HG02981 (cell line): Measurements from ENCODE around the gene TOR4A.
A peak's percentile ranks its signal among the peaks of the same experiment; 100 is the strongest.
"Not testable (repeated sequence)": the region's sequence is repeated elsewhere in the genome, so short reads cannot be mapped to it uniquely, and the experiment has no call there.

Source experiments
- ATAC-seq: cut with Tn5 transposase; IDR thresholded peaks from one replicate; pipeline ENCODE4 v1.9.1; 2021; ENCODE audit warnings: mild to moderate bottlenecking, moderate library complexity; ENCODE audit not compliant: unreplicated experiment

Gene TOR4A

GRCh38 chr9:137251490-137252268 is 25.8 kb upstream of the TOR4A start:
- no peak for ATAC-seq

- ATAC-seq = no peak
Observed at GRCh38 chr9:137252555-137253506, 24.7 kb upstream of the TOR4A start.

- no peak for ATAC-seq
Observed at GRCh38 chr9:137253717-137254623, 23.6 kb upstream of the TOR4A start.

- peak; percentile 82 for ATAC-seq
Observed at GRCh38 chr9:137254624-137255447, 22.7 kb upstream of the TOR4A start, which contains the start of gene NELFB. NELFB (plus strand) TSS chr9:137255327.

GRCh38 chr9:137255448-137256114 is 21.9 kb upstream of the TOR4A start:
- ATAC-seq = peak; percentile 20

- no peak for ATAC-seq
Observed at GRCh38 chr9:137256362-137256761, 21.2 kb upstream of the TOR4A start.

GRCh38 chr9:137256856-137257255 is 20.7 kb upstream of the TOR4A start:
- no peak for ATAC-seq

GRCh38 chr9:137262173-137262908 is 15.2 kb upstream of the TOR4A start:
- ATAC-seq = not testable (repeated sequence)

DNA sequence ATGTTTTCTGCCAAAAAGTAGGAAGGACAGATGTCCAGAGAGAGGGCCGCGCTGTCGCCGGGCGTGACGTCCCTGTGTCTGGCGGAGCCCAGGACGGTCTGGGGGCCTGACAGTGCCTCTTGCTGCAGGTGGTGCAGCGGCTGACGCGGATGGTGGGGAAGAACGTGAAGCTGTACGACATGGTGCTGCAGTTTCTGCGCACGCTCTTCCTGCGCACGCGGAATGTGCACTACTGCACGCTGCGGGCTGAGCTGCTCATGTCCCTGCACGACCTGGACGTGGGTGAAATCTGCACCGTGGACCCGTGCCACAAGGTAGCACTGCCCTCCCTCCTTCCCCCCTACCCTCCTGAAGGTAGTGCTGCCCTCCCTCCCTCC is 14.6 kb upstream of the TOR4A start:
- ATAC-seq = no peak

GRCh38 chr9:137263506-137263905 is 14.0 kb upstream of the TOR4A start:
- no peak for ATAC-seq

GRCh38 chr9:137264067-137264466 is 13.5 kb upstream of the TOR4A start:
- ATAC-seq = no peak

- ATAC-seq = no peak
Observed at GRCh38 chr9:137265496-137266161, 11.9 kb upstream of the TOR4A start.

DNA sequence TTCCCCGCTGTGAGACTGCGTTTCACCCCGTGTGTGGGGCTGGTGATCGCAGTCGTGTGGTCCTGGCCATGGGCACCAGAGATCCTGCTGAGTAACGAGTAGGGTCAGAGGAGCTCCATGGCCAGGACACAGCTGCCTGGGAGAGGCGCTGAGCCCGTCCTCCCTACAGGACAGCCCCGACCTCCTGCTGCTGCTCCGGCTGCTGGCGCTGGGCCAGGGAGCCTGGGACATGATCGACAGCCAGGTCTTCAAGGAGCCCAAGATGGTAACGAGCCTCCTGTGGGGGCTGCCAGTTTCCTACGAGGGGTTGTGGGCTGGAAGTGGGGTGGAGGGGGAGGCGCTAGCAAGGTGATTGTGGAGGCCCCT is 11.4 kb upstream of the TOR4A start:
- no peak for ATAC-seq

- ATAC-seq = no peak
Observed at GRCh38 chr9:137266585-137267453, 10.7 kb upstream of the TOR4A start.

DNA sequence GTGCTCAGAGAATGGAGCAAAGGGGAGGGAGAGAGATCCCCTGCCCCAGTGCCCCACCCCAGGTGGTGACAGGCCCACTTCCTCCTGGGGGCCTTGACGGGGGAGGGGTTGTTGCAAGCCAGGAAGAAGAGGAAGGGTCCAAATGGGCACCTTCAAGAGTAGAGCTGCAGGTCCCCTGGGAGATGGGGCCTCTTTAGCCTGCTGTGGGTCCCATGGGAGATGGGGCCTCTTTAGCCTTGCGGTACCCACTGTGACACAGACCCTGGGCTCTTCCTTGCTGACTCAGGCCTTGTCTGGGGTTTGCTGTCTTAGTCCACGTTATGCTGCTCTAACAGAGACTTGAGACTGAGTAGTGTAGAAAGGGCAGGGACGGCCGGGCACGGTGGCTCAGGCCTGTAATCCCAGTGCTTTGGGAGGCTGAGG is 9.6 kb upstream of the TOR4A start:
- ATAC-seq = peak; percentile 43

- ATAC-seq = no peak
Observed at GRCh38 chr9:137268538-137269201, 8.9 kb upstream of the TOR4A start.
